Measurements from ENCODE around the gene MKI67. TPM values are rescaled to one million over a fixed set of nuclear protein-coding genes. Genes with fewer than 3 reads are reported as not detected.
"Not testable (repeated sequence)": the region's sequence is repeated elsewhere in the genome, so short reads cannot be mapped to it uniquely, and the experiment has no call there.

The MKI67 gene
- total RNA-seq, 1 donor = 1.8 TPM

DNA sequence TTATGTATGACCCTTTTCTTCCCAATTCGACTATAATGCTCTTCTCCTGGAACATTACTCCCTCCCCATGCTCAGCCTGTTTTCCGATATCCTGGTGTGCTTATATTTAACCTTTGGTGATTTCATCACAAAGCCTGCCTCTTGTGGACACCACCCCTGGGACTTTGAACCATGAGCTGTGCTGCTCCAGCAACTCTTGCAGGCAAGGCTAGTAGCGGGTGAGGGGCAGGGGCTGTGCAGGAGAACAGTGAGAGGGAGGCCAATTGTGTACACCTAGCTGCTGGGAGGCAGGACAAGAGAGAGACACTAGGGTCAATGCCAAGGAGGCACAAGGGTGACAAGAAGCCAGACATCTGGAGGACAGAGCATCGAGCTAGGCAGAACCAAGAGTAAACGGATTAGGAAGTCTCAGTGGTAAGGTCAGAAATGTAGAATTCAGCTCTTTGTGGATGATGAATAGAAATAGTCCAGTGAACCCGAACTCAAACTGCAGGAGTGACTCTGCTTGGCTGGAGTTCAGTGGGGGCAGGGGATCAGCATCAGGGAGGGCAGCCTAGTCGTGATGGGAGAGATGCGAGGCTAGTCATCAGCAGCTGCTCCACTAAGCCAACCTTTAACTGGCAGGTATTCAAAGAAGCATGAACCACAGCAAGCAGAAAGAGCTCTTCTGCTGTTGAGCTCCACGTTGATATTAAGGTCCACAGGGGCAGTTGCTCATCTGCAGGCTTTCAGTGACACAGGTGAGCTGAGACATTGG lies 31.0 kb upstream of the MKI67 start:
- H3K4me1 ChIP-seq (ENCODE audit: insufficient read depth, low read length) = peaks cover 20% of the 10 kb centered on the region
- no peak overlapping the region for H3K4me3 ChIP-seq (ENCODE audit: low read length)
- H3K9me3 ChIP-seq (ENCODE audit: low read depth, low read length) = no peaks in the 10 kb centered on the region
- no peaks in the 10 kb centered on the region for H3K27me3 ChIP-seq (ENCODE audit: insufficient read depth, low read length)

GRCh38 chr10:128152741-128153580 lies 26.7 kb upstream of the MKI67 start:
- no peak overlapping the region for H3K4me3 ChIP-seq (ENCODE audit: low read length)
- H3K27me3 ChIP-seq (ENCODE audit: insufficient read depth, low read length) = no peaks in the 10 kb centered on the region
- no peaks in the 10 kb centered on the region for H3K9me3 ChIP-seq (ENCODE audit: low read depth, low read length)
- peaks cover 6% of the 10 kb centered on the region for H3K4me1 ChIP-seq (ENCODE audit: insufficient read depth, low read length)

- H3K4me1 ChIP-seq (ENCODE audit: insufficient read depth, low read length) = peaks cover 17% of the 10 kb centered on the region
- H3K9me3 ChIP-seq (ENCODE audit: low read depth, low read length) = no peaks in the 10 kb centered on the region
- no peaks in the 10 kb centered on the region for H3K27me3 ChIP-seq (ENCODE audit: insufficient read depth, low read length)
- no peak overlapping the region for H3K4me3 ChIP-seq (ENCODE audit: low read length)
Measured at GRCh38 chr10:128151031-128151430, 24.8 kb upstream of the MKI67 start.

DNA sequence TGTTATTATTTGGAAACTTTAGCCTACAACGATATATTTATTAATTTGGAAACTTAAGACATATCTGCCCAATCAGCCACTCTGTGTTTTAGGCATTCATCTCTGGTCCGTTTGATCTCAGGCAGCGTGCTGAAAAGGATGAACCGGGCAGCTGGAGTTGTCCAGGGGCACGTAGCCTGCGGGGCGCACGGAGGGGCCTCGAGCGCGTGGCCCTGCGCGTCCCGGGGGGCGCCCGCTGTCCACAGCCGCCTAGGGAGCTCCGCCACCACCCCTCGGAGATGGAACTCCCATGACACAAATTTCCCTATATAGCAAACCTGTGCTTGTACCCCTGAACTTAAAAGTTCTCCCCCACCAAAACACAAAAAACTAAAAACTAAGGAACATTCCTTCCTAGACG lies 24.3 kb upstream of the MKI67 start:
- H3K9me3 ChIP-seq (ENCODE audit: low read depth, low read length) = no peaks in the 10 kb centered on the region
- no peaks in the 10 kb centered on the region for H3K27me3 ChIP-seq (ENCODE audit: insufficient read depth, low read length)
- H3K4me1 ChIP-seq (ENCODE audit: insufficient read depth, low read length) = peaks cover 17% of the 10 kb centered on the region
- H3K4me3 ChIP-seq (ENCODE audit: low read length) = peak overlapping the region; percentile 50

DNA sequence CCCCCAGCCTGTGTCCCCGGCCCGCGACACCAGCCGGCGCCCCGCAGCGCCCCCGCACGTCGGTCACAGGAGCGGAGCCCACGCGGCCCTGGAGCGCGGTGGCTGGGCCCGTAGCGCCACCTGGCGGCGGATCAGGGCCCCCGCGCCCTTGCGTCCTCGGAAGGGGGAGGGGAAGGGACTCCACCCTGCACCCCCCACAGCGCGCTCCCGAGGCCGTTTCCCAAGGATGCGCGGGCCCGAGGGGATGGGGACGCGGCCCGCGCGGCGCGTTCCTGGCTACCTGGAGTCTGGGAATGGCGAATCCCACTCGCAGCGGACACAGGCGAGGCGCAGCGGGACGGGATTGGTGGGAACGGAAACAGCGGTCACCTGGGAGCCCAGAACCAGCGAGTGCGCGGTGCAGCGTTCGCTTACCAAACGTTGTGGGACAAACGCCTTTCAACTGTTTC lies 23.8 kb upstream of the MKI67 start:
- Histone ChIP-seq H3K4me1 (ENCODE audit: insufficient read depth, low read length) (peaks cover 17% of the 10 kb centered on the region), H3K27me3 (ENCODE audit: insufficient read depth, low read length) (no peaks in the 10 kb centered on the region), H3K4me3 (ENCODE audit: low read length) (peak overlapping the region; percentile 50), H3K9me3 (ENCODE audit: low read depth, low read length) (no peaks in the 10 kb centered on the region)

- Histone ChIP-seq H3K4me3 (ENCODE audit: low read length) (no peak overlapping the region), H3K9me3 (ENCODE audit: low read depth, low read length) (no peaks in the 10 kb centered on the region), H3K4me1 (ENCODE audit: insufficient read depth, low read length) (peaks cover 17% of the 10 kb centered on the region), H3K27me3 (ENCODE audit: insufficient read depth, low read length) (no peaks in the 10 kb centered on the region)
Measured at GRCh38 chr10:128149267-128150014, 23.2 kb upstream of the MKI67 start.

- H3K9me3 ChIP-seq (ENCODE audit: low read depth, low read length) = no peaks in the 10 kb centered on the region
- peaks cover 17% of the 10 kb centered on the region for H3K4me1 ChIP-seq (ENCODE audit: insufficient read depth, low read length)
- H3K27me3 ChIP-seq (ENCODE audit: insufficient read depth, low read length) = no peaks in the 10 kb centered on the region
- no peak overlapping the region for H3K4me3 ChIP-seq (ENCODE audit: low read length)
Measured at GRCh38 chr10:128147669-128148068, 21.4 kb upstream of the MKI67 start.

DNA sequence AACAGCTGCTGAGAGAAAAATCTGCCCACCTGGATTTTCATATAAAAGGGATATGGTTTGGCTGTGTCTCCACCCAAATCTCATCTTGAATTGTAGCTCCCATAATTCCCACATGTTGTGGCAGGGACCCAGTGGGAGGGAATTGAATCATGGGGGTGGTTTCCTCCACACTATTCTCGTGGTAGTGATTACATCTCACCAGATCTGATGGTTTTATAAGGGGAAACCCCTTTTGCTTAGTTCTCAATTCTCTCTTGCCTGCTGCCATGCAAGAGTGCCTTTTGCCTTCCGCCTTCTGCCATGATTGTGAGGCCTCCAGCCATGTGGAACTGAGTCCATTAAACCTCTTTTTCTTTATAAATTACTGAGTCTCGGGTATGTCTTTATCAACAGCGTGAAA lies 20.8 kb upstream of the MKI67 start:
- H3K9me3 ChIP-seq (ENCODE audit: low read depth, low read length) = no peaks in the 10 kb centered on the region
- H3K27me3 ChIP-seq (ENCODE audit: insufficient read depth, low read length) = no peaks in the 10 kb centered on the region
- H3K4me3 ChIP-seq (ENCODE audit: low read length) = no peak overlapping the region
- H3K4me1 ChIP-seq (ENCODE audit: insufficient read depth, low read length) = peaks cover 17% of the 10 kb centered on the region

GRCh38 chr10:128144547-128144946 lies 18.3 kb upstream of the MKI67 start:
- Histone ChIP-seq H3K9me3 (ENCODE audit: low read depth, low read length) (no peaks in the 10 kb centered on the region), H3K27me3 (ENCODE audit: insufficient read depth, low read length) (no peaks in the 10 kb centered on the region), H3K4me1 (ENCODE audit: insufficient read depth, low read length) (peaks cover 11% of the 10 kb centered on the region), H3K4me3 (ENCODE audit: low read length) (no peak overlapping the region)

DNA sequence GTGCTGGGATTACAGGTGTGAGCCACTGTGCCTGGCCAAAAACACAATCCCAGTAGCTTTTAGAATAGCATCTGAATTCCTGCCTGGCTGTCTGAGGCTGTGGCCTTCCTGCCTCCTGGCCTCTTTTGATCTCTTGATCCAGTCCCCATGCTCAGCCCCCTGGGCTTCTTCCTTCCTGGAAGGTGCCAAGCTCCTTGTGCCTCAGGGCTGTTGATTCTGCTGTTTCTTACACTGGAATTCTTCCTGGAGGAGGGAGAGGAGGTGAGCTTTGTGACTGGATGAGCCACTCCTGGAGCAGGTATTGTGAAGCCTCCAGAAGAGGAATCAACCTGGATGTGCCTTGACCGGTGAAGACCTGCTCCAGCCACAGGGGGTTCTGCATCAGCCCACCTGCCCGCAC lies 17.3 kb upstream of the MKI67 start:
- Histone ChIP-seq H3K9me3 (ENCODE audit: low read depth, low read length) (no peaks in the 10 kb centered on the region), H3K27me3 (ENCODE audit: insufficient read depth, low read length) (no peaks in the 10 kb centered on the region), H3K4me1 (ENCODE audit: insufficient read depth, low read length) (peaks cover 11% of the 10 kb centered on the region), H3K4me3 (ENCODE audit: low read length) (no peak overlapping the region)

GRCh38 chr10:128140425-128140824 lies 14.2 kb upstream of the MKI67 start:
- Histone ChIP-seq H3K27me3 (ENCODE audit: insufficient read depth, low read length) (no peaks in the 10 kb centered on the region), H3K9me3 (ENCODE audit: low read depth, low read length) (no peaks in the 10 kb centered on the region), H3K4me1 (ENCODE audit: insufficient read depth, low read length) (no peaks in the 10 kb centered on the region), H3K4me3 (ENCODE audit: low read length) (no peak overlapping the region)

DNA sequence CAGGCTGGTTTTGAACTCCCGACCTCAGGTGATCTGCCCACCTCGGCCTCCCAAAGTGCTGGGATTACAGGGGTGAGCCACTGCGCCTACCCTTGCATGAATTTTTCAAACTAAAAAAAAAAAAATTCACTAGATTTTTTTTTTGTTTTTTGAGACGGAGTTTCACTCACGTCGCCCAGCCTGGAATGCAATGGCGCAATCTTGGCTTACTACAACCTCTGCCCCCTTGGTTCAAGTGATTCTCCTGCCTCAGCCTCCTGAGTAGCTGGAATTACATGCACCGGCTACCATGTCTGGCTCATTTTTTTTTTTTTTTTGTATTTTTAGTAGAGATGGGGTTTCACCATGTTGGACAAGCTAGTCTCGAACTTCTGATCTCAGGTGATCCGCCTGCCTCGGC lies 12.2 kb upstream of the MKI67 start:
- not testable (repeated sequence) for H3K4me3 ChIP-seq (ENCODE audit: low read length); H3K9me3 ChIP-seq (ENCODE audit: low read depth, low read length); H3K27me3 ChIP-seq (ENCODE audit: insufficient read depth, low read length); H3K4me1 ChIP-seq (ENCODE audit: insufficient read depth, low read length)

- no peaks in the 10 kb centered on the region for H3K27me3 ChIP-seq (ENCODE audit: insufficient read depth, low read length)
- no peaks in the 10 kb centered on the region for H3K4me1 ChIP-seq (ENCODE audit: insufficient read depth, low read length)
- no peaks in the 10 kb centered on the region for H3K9me3 ChIP-seq (ENCODE audit: low read depth, low read length)
- no peak overlapping the region for H3K4me3 ChIP-seq (ENCODE audit: low read length)
Measured at GRCh38 chr10:128137877-128138276, 11.7 kb upstream of the MKI67 start.

DNA sequence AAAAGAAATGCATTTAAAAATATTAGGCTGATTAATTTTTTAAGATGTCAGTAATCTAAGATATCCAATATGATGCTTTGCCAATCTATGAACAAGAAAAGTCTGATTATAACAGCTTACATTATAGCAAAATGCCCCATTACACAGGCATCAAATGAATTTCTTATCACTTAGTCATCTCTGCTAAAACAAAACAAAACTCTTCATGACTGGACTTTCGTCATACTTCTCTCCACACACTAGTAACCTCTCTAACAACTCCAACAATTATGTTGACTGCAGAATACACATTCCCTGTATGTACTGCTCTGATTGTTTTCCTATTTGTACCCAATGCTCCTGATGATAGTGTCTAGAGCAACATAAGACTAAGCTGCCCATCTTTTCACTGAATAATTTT lies 3.8 kb upstream of the MKI67 start:
- Histone ChIP-seq H3K4me3 (ENCODE audit: low read length) (no peak overlapping the region), H3K27me3 (ENCODE audit: insufficient read depth, low read length) (no peaks in the 10 kb centered on the region), H3K4me1 (ENCODE audit: insufficient read depth, low read length) (peaks cover 19% of the 10 kb centered on the region), H3K9me3 (ENCODE audit: low read depth, low read length) (no peaks in the 10 kb centered on the region)

DNA sequence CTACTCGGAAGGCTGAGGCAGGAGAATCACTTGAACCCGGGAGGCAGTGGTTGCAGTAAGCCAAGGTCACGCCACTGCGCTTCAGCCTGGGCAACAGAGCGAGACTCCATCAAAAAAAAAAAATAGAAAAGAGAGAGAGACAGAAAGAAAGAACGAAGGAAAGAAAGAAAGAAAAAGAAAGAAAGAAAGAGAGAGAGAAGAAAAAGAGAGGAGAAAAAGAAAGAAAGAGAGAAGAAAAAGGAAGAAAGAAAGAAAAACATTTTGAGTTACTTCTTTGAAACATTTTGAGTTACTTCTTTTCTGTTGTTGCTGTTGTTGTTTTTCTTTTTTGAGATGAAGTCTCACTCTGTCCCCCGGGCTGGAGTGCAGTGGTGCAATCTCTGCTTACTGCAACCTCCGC lies 2.4 kb upstream of the MKI67 start:
- Histone ChIP-seq H3K9me3 (ENCODE audit: low read depth, low read length) (no peaks in the 10 kb centered on the region), H3K27me3 (ENCODE audit: insufficient read depth, low read length) (peaks cover 4% of the 10 kb centered on the region), H3K4me3 (ENCODE audit: low read length) (no peak overlapping the region), H3K4me1 (ENCODE audit: insufficient read depth, low read length) (peaks cover 33% of the 10 kb centered on the region)

Measured in mononuclear cell (primary cell).